Type B pancreatic cell (in vitro differentiated cells): Measurements from ENCODE around the gene ABCC10. TPM values are rescaled to one million over a fixed set of nuclear protein-coding genes. Genes with fewer than 3 reads are reported as not detected.

Source experiments
- DNase-seq: peaks from one replicate; pipeline ENCODE4 v3.0.0; 2021; ENCODE audit warnings: mixed read lengths; ENCODE audit not compliant: unreplicated experiment; ENCODE audit errors: extremely low spot score
- H3K27ac Mint-ChIP-seq: 2 replicates; pipeline ENCODE4 v1.8.0; 2021; ENCODE audit warnings: mild to moderate bottlenecking, mixed read lengths
- H3K27me3 Mint-ChIP-seq: 2 replicates; pipeline ENCODE4 v1.8.0; 2021; ENCODE audit warnings: mixed read lengths
- H3K36me3 Mint-ChIP-seq: 2 replicates; pipeline ENCODE4 v1.8.0; 2021; ENCODE audit warnings: mixed read lengths
- H3K4me1 Mint-ChIP-seq: one replicate; pipeline ENCODE4 v1.8.0; 2021; ENCODE audit warnings: mixed read lengths; ENCODE audit not compliant: unreplicated experiment
- H3K4me3 Mint-ChIP-seq: 2 replicates; pipeline ENCODE4 v1.8.0; 2021; ENCODE audit warnings: mild to moderate bottlenecking, mixed read lengths
- H3K9me3 Mint-ChIP-seq: 2 replicates; pipeline ENCODE4 v1.8.0; 2021; ENCODE audit warnings: mixed read lengths
- CTCF ChIP-seq: fragments of 200-600 bp; sonication (generic); conservative IDR thresholded peaks from 2 replicates; pipeline ENCODE4 v1.5.0; 2021; ENCODE audit warnings: antibody characterized with exemption, mild to moderate bottlenecking
- total RNA-seq: library from RNA; stranded (reverse); gene quantifications from 2 replicates; pipeline ENCODE4 v1.2.1, GENCODE V29; 2021; ENCODE audit warnings: low replicate concordance

Gene ABCC10
- total RNA-seq, 1 donor from 2014 or later: 46.5 TPM

GRCh38 chr6:43475516-43475915 is 48.2 kb downstream of the ABCC10 start:
- Mint-ChIP-seq H3K4me1 (peaks cover 29% of the 10 kb centered on the region), H3K27ac (no peak overlapping the region), H3K9me3 (no peaks in the 10 kb centered on the region), H3K27me3 (no peaks in the 10 kb centered on the region), H3K4me3 (no peak overlapping the region), H3K36me3 (no peaks in the 10 kb centered on the region)
- no peak for DNase-seq
- TF ChIP-seq CTCF: no peak

- DNase-seq: no peak
- no peaks in the 10 kb centered on the region for H3K27me3 Mint-ChIP-seq
Observed at GRCh38 chr6:43476746-43477145, 49.4 kb downstream of the ABCC10 start.

GRCh38 chr6:43477235-43478007 is 50.1 kb downstream of the ABCC10 start, which contains the start of gene TJAP1:
Gene TJAP1 (plus strand): TSS chr6:43477570. CDS start chr6:43499002, 21,432 bp downstream.
- no peak for TF ChIP-seq CTCF
- peaks cover 44% of the 10 kb centered on the region for H3K4me1 Mint-ChIP-seq
- H3K27me3 Mint-ChIP-seq: no peaks in the 10 kb centered on the region
- DNase-seq: peak; percentile 98
- no peaks in the 10 kb centered on the region for H3K36me3 Mint-ChIP-seq
- H3K9me3 Mint-ChIP-seq: no peaks in the 10 kb centered on the region
- H3K4me3 Mint-ChIP-seq: peak within 1 kb of the TSS; percentile 96
- peak within 1 kb of the TSS; percentile 89 for H3K27ac Mint-ChIP-seq

More at GRCh38 chr6:43476746-43477145, 49.4 kb downstream of the ABCC10 start:
- Mint-ChIP-seq H3K36me3 (no peaks in the 10 kb centered on the region), H3K27ac (peak overlapping the region; percentile 89), H3K4me1 (peaks cover 37% of the 10 kb centered on the region), H3K4me3 (peak overlapping the region; percentile 96), H3K9me3 (no peaks in the 10 kb centered on the region)
- TF ChIP-seq CTCF: no peak

- no peak for DNase-seq
- Mint-ChIP-seq H3K27me3 (no peaks in the 10 kb centered on the region), H3K9me3 (no peaks in the 10 kb centered on the region), H3K4me3 (peak overlapping the region; percentile 96), H3K27ac (peak overlapping the region; percentile 89), H3K36me3 (peaks cover under 1% of the 10 kb centered on the region), H3K4me1 (peaks cover 46% of the 10 kb centered on the region)
- no peak for TF ChIP-seq CTCF
Observed at GRCh38 chr6:43478008-43478372, 50.6 kb downstream of the ABCC10 start.

- Mint-ChIP-seq H3K4me3 (no peak overlapping the region), H3K9me3 (no peaks in the 10 kb centered on the region), H3K36me3 (peaks cover 4% of the 10 kb centered on the region), H3K27ac (no peak overlapping the region), H3K27me3 (no peaks in the 10 kb centered on the region), H3K4me1 (peaks cover 50% of the 10 kb centered on the region)
- no peak for DNase-seq
- no peak for TF ChIP-seq CTCF
Observed at GRCh38 chr6:43481075-43481474, 53.7 kb downstream of the ABCC10 start.
